BE2C (cell line): Measurements from ENCODE around the gene SMYD2.

Experiments
- DNase-seq: peaks from one replicate; pipeline ENCODE4 v3.0.0-alpha.2; 2020
- H3K27me3 ChIP-seq: fragments of 250-450 bp; sonication (Bioruptor Pico); 2 replicates; pipeline ENCODE4 v1.5.1; 2020; ENCODE audit warnings: mild to moderate bottlenecking
- H3K36me3 ChIP-seq: fragments of 250-450 bp; sonication (Bioruptor Pico); 2 replicates; pipeline ENCODE4 v1.5.1; 2020; ENCODE audit warnings: mild to moderate bottlenecking
- H3K4me1 ChIP-seq: fragments of 250-450 bp; sonication (Bioruptor Pico); 2 replicates; pipeline ENCODE4 v1.5.1; 2020
- H3K4me3 ChIP-seq: 2 replicates; pipeline ENCODE4 v1.5.1; 2011; ENCODE audit warnings: low read depth, low read length
- H3K9me3 ChIP-seq: fragments of 250-450 bp; sonication (Bioruptor Pico); 2 replicates; pipeline ENCODE4 v1.5.1; 2020
- TF ChIP-seq, protein P1 (sequence below): IDR thresholded peaks from 2 replicates; pipeline ENCODE4 v1.5.1; 2012; ENCODE audit warnings: mild to moderate bottlenecking, low read depth, low read length

Gene SMYD2

GRCh38 chr1:214344897-214345296, 63.9 kb downstream of the SMYD2 start:
- no peak for DNase-seq
- Histone ChIP-seq H3K36me3 (no peaks in the 10 kb centered on the region), H3K4me1 (no peaks in the 10 kb centered on the region), H3K4me3 (no peak overlapping the region), H3K27me3 (peaks cover 4% of the 10 kb centered on the region; the same call in 1 of the 2 replicates), H3K9me3 (peaks cover 3% of the 10 kb centered on the region)
- TF ChIP-seq, protein P1, sequence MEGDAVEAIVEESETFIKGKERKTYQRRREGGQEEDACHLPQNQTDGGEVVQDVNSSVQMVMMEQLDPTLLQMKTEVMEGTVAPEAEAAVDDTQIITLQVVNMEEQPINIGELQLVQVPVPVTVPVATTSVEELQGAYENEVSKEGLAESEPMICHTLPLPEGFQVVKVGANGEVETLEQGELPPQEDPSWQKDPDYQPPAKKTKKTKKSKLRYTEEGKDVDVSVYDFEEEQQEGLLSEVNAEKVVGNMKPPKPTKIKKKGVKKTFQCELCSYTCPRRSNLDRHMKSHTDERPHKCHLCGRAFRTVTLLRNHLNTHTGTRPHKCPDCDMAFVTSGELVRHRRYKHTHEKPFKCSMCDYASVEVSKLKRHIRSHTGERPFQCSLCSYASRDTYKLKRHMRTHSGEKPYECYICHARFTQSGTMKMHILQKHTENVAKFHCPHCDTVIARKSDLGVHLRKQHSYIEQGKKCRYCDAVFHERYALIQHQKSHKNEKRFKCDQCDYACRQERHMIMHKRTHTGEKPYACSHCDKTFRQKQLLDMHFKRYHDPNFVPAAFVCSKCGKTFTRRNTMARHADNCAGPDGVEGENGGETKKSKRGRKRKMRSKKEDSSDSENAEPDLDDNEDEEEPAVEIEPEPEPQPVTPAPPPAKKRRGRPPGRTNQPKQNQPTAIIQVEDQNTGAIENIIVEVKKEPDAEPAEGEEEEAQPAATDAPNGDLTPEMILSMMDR = no peak

- peaks cover 3% of the 10 kb centered on the region; the same call in 1 of the 2 replicates for H3K9me3 ChIP-seq
- no peak for DNase-seq
- no peaks in the 10 kb centered on the region for H3K36me3 ChIP-seq
Observed at GRCh38 chr1:214349008-214349407, 68.0 kb downstream of the SMYD2 start.

DNA sequence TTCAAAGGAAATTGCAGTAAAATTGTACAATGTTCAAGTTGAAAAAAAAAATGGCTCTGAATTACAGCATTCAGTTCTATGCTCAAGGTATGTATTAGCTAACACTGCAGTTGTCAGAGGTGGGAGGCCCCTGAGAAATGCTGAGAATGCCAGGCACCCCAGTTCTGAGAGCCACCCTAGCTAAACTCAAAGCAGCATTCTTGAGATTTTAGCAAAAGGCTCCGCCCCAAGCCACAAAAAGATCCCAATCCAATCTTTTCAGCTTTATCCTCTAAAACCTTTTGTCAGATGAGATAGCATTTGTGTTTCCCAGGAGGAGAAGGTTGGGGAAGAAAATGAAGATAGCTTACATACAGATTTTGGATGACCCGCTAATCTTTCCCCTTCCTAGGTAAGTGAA, 68.8 kb downstream of the SMYD2 start:
- H3K36me3 ChIP-seq = no peaks in the 10 kb centered on the region
- H3K4me3 ChIP-seq = no peak overlapping the region
- peaks cover 1% of the 10 kb centered on the region; the same call in 1 of the 2 replicates for H3K9me3 ChIP-seq
- no peak for DNase-seq
- TF ChIP-seq, protein P1 = no peak
- peaks cover 28% of the 10 kb centered on the region for H3K27me3 ChIP-seq
- no peaks in the 10 kb centered on the region for H3K4me1 ChIP-seq

More at GRCh38 chr1:214349008-214349407, 68.0 kb downstream of the SMYD2 start:
- no peaks in the 10 kb centered on the region for H3K4me1 ChIP-seq
- H3K4me3 ChIP-seq = no peak overlapping the region
- peaks cover 22% of the 10 kb centered on the region for H3K27me3 ChIP-seq
- TF ChIP-seq, protein P1 = no peak

GRCh38 chr1:214351551-214352277, 70.8 kb downstream of the SMYD2 start:
- H3K9me3 ChIP-seq = no peaks in the 10 kb centered on the region
- peaks cover 41% of the 10 kb centered on the region for H3K27me3 ChIP-seq
- TF ChIP-seq, protein P1 = no peak

DNA sequence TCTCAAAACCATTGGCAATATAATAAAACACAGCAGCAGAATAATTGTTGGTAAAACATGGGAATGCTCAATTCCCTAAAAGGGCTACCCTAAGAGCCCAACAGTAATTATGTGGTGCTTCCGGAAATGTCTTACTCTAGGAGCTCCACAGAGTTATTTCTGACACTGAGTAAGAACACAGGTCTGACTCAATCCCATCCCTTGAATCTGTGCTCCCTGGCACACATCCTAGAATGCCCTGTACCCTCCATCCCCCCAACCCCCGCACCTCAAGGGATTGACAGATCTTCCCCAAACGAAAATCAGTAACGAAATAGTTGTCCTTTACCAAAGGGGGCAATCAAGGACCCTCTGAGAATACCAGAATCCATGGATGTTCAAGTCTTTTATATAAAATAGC, 71.9 kb downstream of the SMYD2 start:
- TF ChIP-seq, protein P1 = no peak
- DNase-seq = no peak
- Histone ChIP-seq H3K4me1 (no peaks in the 10 kb centered on the region), H3K27me3 (peaks cover 41% of the 10 kb centered on the region), H3K36me3 (no peaks in the 10 kb centered on the region), H3K9me3 (no peaks in the 10 kb centered on the region), H3K4me3 (no peak overlapping the region)

More at GRCh38 chr1:214351551-214352277, 70.8 kb downstream of the SMYD2 start:
- no peaks in the 10 kb centered on the region for H3K36me3 ChIP-seq
- no peak for DNase-seq
- H3K4me3 ChIP-seq = no peak overlapping the region
- no peaks in the 10 kb centered on the region for H3K4me1 ChIP-seq

DNA sequence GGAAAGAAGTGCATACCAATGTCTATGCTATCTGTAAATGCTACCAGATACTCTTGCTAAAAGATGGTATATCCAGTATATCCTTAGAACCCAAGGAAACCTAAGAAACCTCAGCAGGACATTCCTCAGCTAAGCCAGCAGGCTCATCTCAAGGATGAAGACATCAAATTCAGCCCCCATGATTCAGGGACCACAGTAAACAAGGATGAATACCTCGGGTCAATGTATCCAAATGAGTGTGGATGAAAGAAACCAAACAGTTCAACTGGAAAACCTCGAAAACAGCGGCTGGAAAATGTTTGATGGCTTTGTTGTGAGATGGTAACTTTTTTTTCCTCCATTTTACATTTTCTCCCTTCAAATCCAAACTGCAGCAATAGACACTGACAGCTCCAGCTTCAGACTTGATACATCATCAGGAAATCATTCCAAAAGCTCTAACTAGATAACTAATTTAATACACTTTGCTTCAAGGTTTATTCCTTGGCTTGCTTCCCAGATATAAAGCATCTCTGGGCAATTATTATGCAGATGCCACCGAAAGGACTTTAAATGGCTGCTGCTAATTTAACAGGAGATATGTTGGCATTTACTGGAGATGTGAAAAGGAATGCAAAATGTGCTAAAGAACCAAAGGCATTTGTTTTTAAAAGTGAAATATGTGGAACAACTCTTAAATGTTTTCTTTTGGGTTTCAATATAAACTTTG, 73.6 kb downstream of the SMYD2 start:
- Histone ChIP-seq H3K27me3 (peaks cover 38% of the 10 kb centered on the region), H3K4me1 (no peaks in the 10 kb centered on the region), H3K36me3 (no peaks in the 10 kb centered on the region), H3K4me3 (no peak overlapping the region), H3K9me3 (no peaks in the 10 kb centered on the region)
- TF ChIP-seq, protein P1 = no peak
- DNase-seq = no peak
